ENCODE results near the gene GTF2F1.

GRCh38 chr19:6373096-6373812 lies 19.7 kb downstream of the GTF2F1 start:
- TF ChIP-seq, protein P1, sequence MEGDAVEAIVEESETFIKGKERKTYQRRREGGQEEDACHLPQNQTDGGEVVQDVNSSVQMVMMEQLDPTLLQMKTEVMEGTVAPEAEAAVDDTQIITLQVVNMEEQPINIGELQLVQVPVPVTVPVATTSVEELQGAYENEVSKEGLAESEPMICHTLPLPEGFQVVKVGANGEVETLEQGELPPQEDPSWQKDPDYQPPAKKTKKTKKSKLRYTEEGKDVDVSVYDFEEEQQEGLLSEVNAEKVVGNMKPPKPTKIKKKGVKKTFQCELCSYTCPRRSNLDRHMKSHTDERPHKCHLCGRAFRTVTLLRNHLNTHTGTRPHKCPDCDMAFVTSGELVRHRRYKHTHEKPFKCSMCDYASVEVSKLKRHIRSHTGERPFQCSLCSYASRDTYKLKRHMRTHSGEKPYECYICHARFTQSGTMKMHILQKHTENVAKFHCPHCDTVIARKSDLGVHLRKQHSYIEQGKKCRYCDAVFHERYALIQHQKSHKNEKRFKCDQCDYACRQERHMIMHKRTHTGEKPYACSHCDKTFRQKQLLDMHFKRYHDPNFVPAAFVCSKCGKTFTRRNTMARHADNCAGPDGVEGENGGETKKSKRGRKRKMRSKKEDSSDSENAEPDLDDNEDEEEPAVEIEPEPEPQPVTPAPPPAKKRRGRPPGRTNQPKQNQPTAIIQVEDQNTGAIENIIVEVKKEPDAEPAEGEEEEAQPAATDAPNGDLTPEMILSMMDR (IDR thresholded peaks at IDR 0.05; ENCODE audit: insufficient read depth, low read length, poor library complexity, severe bottlenecking): no peak
- TF ChIP-seq EZH2phosphoT487 (conservative IDR thresholded peaks at IDR 0.05; ENCODE audit: low read length): no peak

Measured in SU-DHL-6 (cell line).